Spleen (tissue), 7 donors: ENCODE data around the gene DBT.
"Not testable (repeated sequence)": the region's sequence is repeated elsewhere in the genome, so short reads cannot be mapped to it uniquely, and the experiment has no call there.

ENCODE experiments used
- CTCF ChIP-seq, 11 experiments: fragments of 200-600 bp in 7 of 11; fragments of 450-650 bp in 4 of 11; sonication (generic) in 4 of 11; IDR thresholded peaks in 8 of 11; conservative IDR thresholded peaks in 3 of 11; 1 replicate in 7 of 11; 2 replicates in 4 of 11; pipeline versions ENCODE4 v1.4.0 to v1.8.0; 2016 to 2021; ENCODE audit warnings: antibody characterized with exemption in 11 of 11, inconsistent platforms in 4 of 11, mild to moderate bottlenecking in 1 of 11
- POLR2AphosphoS5 ChIP-seq, 3 donors: sonication (generic); formaldehyde crosslinking; IDR thresholded peaks; one replicate each; pipeline ENCODE4 v1.5.1; 2017; ENCODE audit warnings: antibody characterized with exemption in 3 of 3
- donor health status: DM: no; HTN: no; CAD: no; lungs with moderate emphysema.
- donor health status: DM: no; HTN: no; CAD: no.
- donor health status: DM: no; HTN: no; CAD: no.

GRCh38 chr1:100233566-100233965 lies 16.1 kb downstream of the DBT start:
- not testable (repeated sequence) for TF ChIP-seq POLR2AphosphoS5 (IDR thresholded peaks at IDR 0.05); CTCF (IDR thresholded peaks at IDR 0.05 in 8 of 11, conservative IDR thresholded peaks at IDR 0.05 in 3 of 11)
